Eye (tissue), 1 donor: ENCODE data around the gene POGLUT2.
"Not testable (repeated sequence)": the region's sequence is repeated elsewhere in the genome, so short reads cannot be mapped to it uniquely, and the experiment has no call there.

Source experiments
- DNase-seq: peaks from one replicate; pipeline ENCODE4 v3.0.0-alpha.2; 2015

The POGLUT2 gene

DNA sequence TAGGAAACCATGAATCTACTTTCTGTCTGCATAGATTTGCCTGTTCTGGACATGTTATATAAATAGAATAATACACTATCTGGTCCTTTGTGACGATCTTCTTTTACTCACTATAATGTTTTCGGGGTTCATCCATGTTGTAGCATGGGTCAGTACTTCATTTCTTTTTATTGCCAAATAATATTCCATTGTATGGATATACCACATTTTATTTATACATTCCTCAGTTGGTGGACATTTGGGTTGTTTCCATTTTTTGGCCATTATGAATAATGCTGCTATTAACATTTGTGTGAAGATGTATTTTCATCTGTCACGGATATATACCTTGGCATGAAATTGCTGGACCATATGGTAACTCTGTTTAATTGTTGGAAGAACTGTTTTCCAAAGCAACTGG is 6.9 kb upstream of the POGLUT2 start:
- no peak for DNase-seq

DNA sequence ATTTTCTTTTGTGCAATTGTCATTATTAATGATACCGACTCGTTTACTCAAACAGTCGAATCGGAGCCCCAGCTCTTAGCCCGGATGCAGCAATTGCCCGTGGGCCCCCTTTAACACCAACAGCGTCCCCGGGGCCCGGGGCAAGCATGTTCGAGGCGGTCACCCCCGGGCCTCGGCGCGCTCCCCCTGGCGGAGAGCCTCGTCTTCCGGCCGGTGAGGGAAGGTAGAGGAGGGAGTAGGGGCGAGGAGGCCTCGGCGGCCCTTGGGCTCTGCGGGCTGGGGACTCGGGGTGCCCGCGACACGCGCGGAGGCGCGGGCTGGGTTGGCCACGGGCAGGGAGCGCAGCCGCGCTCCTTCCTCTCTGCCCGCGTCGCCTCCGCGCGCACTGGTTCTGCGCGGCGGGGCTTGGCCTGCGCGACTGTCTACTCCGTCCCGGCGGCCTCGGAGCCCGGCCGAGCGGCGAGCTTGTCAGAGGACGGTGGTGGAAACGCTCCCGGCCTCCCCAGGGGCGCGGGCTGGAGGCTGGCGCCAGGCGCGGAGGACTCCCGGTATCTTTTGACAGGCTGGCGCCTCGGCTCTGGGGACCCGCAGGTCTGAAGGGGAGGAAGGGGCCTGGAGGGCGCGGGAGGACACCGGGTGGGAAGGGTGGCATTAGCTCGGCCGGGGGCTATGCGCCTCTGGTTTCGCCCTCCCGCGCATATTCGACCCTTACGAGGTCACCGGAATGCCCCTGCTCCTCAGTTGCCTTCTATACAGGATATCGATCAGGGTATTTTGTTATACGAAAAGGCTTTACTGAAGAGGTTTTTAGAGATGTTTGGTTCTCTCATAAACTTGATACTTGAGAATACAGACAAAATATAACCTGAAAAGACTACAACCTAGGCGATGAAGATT is 1.6 kb upstream of the POGLUT2 start:
- DNase-seq: peak; percentile 93

DNA sequence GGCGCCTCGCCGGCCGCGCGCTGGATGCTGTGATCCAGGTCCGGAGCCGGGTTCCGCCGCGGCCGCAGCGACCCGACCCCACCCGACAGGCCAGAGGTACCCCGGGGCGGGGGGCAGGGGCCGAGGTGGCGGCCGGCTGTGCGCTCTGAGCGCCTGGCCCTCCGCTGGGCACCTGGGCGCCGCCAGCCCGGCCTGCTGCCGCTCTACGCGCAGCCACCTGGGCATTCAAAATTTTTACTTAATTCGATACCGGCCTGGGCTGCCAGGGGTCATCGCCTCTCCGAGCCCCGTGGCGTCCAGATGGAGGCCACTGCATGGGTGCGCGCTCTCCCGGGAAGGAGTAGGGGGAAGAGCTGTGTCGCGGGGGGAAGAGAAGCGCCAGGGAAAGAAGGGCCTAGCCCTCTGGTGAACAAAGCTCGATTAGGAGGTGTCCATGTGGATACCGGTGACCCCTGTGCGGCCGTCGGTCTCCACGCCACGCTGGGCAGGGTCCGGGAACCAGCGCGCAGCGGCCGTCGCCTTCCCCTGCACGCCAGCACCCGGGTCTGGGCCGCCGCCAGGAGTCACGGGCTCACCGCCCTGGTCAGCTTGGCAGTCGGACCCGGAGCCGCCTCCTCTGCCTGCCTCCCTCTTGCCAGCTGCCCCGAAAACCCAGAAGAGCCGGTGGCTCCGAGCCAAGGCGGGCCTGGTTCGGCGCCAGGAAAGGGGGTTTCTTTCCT is 809 bp upstream of the POGLUT2 start:
- peak; percentile 75 for DNase-seq

DNA sequence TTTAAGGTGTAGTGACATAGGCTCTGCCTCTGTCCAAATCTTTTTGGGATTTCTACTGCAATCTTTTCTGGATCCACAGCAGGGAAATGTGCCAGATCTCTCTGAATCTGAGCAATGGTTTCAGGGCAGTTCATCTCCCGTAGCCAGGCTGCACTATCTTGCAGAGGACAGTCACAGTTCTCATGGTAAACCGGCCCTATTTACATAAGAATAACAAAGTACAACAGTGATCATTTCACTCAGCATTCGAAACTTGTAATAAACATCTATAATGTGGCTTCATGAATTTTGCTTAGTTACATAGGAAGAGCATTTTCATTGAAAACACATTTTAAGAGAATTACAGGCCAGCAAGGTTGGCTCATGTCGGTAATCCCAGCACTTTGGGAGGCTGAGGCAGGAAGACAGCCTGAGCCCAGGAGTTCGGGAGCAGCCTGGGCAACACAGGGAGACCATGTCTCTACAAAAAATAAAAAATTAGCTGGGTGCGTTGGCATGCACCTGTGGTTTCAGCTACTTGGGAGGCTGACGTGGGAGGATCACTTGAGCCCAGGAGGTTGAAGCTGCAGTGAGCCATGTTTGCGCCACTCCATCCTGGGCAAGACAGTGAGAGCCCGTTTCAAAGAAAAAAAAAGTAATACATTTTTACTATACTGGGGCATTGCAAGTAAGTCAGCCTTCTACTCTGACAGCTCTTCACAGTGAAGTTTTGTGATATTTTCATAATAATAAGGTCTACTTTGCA is 5.0 kb downstream of the POGLUT2 start:
- no peak for DNase-seq

DNA sequence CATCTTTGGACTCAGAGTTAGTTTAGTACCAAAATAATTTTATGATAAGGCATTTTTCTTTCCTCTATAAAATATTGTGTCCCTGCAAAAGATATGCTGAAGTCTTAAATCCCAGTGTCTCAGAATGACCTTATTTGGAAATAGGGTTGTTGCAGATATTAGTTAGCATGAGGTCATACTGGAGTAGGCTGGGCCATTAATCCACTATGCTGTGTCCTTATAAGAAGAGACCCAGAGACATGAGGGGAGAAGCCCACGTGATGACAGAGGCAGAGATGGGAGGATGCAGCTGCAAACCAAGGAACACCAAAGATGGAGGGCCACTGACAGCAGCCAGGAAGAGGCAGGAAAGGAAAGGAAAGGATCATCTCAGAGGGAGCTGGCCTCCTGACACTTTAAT is 6.4 kb downstream of the POGLUT2 start:
- DNase-seq: no peak

DNA sequence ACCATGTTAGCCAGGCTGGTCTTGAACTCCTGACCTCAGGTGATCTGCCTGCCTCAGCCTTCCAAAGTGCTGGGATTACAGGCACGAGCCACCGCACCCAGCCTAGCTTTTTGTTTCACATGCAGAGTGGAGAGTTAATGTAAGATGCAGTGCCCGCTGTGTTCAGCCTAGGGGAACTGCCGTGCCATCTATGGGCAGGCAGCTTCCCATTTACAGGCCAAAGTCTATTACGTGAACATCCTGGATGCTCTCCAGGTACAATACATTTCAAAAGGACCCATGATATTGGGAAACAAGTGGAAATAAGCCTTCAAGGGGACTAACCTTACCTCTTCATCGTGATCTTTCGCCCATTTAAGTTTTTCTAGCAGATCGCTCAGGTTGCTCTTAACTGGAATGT is 10.1 kb downstream of the POGLUT2 start:
- DNase-seq: no peak

DNA sequence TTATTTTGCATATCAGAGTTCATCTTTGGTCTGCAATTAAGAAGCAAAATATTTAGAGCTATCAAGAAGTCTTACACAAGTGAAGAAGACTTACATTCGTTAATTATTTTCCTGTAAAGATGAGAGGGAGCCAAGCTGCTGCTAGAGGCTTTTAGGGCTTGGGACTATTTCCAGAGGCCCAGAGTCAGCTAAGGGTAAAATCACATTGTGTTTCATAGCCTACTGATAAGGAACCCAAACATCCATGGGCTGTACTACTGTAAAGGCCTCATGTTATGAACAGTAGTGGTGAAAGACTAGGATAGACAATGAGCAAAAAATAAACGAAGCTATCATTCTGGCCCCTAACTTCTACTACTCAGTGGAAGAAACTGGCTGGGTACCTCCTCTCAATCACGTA is 14.3 kb downstream of the POGLUT2 start:
- no peak for DNase-seq

DNA sequence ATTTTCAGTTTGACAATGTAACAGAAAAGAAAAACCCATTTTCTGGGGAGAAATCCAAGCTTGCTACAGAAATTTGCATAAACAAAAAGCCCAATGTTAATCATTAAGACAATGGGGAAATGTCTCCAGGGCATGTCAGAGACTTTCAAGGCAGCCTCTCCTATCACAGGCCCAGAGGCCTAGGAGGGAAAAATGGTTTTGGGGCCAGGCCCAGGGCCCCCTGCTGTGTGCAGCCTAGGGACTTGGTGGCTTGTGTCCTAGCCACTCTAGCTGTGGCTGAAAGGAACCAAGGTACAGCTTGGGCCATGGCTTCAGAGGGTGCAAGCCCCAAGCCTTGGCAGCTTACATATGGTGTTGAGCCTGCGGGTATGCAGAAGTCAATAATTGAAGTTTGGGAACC is 17.2 kb downstream of the POGLUT2 start:
- no peak for DNase-seq

DNA sequence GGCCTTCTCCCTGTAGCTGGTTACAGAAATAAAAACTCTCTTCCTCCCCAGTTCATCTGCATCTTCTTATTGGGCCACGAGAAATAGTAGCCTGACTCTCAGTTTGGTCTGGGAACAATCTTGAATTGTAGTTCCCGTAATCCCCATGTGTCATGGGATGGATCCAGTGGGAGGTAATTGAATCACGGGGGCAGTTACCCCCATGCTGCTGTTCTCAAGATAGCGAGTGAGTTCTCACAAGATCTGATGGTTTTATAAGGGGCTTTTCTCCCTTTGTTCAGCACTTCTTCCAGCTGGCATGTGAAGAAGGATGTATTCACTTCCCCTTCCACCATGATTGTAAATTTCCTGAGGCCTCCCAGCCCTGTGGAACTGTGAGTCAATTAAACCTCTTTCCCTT is 18.1 kb downstream of the POGLUT2 start:
- not testable (repeated sequence) for DNase-seq

DNA sequence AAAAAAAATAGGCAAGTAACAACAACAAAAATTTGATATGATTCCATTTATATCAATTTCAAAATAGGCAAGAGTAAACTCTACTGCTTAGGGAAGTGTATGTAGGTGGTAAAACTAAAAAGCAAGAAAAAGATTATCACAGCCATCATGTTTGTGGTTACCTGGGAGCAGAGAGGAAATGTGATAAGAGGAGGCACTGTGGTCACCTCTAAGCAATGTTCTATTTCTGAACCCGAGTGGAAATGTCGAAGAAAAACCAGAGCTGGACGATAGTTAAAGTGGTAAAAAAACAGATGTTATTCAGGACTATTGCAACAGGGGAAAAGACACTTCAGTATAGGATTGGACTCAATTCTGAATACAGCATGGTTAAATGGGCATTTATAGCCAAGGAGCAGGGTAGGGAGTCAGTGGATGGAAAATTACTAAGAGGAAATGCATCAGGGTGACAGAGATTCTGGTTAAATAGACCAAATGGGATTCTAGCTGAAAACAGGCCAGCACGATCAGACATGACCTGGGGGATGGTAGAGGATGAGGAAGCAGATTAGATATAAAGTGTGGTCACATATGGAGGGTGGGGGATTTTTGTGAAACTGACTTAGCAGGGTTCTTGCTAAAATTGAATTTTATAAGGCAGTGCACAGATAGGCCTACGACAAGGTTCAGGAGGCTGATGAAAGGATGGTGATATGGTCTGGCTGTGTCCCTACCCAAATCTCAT is 19.2 kb downstream of the POGLUT2 start:
- no peak for DNase-seq

DNA sequence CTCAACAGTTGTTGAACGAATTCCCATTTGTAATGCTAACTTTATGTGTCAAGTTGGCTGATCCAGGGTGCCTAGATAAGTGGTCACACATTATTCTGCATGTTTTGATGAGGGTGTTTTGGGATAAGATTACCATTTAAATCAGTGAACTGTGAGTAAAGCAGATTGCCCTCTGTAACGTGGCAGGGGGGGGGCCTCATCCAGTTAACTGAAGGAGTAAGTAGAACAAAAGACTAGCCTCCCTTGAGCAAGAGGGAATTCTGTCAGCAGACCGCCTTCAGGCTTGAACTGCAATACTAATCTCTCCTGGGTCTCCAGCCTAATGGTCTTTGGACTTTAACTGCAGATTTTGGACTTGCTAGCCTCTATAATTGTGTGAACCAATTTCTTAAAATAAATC is 21.0 kb downstream of the POGLUT2 start:
- DNase-seq: no peak

DNA sequence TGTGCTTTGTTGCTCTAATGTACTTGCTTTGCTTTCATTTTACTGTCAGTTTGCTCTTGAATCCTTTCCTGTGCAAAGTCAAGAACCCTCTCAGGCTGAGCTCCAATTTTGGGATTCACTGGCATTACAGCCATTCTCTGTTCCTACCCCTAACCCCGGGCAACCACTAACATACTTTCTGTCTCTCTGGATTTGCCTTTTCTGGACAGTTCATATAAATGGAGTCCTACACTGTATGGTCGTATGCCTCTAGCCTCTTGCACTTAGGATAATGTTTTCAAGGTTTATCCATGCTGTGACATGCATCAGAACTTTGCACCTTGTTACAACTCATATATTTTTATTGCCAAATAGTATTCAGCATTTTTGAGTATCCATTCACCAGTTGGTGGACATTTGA is 22.5 kb downstream of the POGLUT2 start:
- no peak for DNase-seq

DNA sequence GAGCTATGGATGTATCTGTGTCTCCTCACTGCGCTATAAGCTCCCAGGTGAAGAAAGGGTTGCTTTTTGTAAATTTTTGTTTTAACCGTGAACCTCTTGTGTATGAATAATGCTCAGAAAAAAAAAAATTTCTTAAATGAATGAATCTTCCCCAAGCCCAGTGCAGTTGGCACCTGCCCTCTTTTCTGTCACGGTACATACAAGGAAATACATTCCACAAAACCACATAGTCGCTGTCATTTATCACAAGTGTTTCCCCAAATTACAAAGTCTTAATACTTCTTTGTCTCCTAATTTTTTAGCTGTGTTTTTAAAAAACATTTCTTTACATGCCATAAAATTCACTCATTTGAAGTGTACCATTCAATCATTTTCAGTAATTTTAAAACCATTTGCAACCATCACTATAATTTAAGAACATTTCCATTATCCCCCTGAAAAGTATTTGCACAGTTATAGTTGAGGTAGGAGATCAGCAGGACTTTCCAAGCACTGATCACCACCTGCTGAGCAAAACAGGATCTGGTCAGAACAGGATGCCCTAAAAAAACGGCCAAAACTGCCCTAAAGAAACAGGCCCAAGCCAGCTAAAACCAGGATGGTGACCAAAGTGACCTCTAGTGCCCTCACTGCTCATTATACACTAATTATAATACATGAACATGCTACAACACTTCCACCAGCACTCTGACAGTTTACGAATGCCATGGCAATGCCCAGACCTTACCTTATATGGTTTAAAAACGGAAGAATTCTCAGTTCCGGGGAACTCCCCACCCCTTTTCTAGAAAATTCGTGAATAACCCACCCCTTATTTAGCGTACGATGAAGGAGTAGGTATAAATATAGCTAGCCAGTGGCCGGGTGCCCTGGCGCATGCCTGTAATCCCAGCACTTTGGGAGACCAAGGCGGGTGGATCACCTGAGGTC is 23.9 kb downstream of the POGLUT2 start:
- DNase-seq: no peak

DNA sequence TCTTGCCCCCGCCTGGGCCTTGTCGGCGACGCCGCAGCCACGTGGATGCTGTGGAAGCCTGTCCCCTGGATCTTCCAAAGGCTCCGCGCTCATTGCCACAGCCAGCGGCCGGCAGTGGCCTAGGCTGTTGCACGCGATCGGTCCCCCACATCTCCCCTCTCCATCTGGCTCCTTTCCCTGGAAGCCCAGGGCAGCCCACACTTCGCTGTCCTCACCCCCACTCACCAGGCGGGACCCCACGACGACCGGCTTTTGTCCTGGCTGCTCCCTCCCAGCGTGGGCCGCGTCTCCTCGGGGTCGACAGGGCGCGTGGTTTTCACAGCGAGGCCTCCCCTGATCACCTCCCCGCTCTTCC is 24.6 kb downstream of the POGLUT2 start:
- no peak for DNase-seq

DNA sequence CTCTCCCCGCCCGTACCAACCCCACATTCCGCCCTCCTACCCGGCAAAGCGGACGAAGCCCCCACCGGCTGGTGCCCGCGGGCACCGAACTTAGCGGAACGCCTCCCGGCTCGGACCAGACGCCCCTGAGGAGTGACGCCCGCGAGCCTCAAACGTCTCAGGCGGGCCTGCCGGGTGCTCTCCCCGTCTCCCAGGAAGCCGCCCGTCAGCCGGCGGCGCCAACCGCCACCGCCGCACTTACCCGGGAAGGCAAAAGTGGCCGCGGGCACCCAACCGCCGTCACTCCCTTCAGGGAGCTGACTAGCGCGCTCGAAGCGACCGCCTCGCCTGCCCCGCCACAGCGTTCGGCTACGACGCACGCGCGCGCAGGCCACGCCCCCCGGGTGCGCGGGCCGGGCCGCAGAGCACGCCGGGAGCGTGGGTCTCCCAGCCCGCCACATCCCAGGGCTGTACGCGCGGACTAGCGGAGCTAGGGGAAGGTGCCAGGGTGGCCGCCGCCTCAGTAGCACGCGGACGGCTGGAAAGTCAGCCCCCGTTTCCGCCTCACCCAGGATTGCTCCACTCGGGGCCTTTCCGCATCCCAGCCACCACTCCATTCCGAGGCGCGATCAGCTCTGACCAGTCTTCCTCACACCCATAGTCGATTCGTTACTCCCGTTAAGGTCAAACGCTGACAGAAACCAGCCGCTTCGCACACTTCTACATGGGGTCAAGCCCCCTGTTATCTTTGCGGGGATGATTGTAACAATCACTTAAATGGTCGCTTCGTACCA is 25.1 kb downstream of the POGLUT2 start, which contains the start of gene TEX30:
Gene TEX30 (minus strand): TSS at position 346 of the 773 bp plus-strand sequence. CDS start 3,760 bp downstream, outside the sequence.
- DNase-seq: peak; percentile 95

DNA sequence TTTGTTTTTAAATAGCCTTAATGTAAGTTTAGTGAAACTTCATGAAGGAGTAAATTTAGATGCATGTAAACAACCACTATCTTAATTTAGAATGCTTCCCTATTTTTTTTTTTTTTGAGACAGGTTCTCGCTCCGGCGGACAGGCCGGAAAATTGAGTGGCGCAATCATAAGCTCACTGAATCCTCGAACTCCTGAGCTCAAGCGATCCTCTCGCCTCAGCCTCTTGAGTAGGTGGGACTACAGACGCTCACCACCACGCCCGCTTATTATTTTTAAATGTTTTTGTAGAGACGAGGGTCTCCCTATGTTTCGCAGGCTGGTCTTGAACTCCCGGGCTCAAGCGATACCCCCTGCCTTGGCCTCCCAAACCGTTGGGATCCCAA is 26.7 kb downstream of the POGLUT2 start:
- no peak for DNase-seq

DNA sequence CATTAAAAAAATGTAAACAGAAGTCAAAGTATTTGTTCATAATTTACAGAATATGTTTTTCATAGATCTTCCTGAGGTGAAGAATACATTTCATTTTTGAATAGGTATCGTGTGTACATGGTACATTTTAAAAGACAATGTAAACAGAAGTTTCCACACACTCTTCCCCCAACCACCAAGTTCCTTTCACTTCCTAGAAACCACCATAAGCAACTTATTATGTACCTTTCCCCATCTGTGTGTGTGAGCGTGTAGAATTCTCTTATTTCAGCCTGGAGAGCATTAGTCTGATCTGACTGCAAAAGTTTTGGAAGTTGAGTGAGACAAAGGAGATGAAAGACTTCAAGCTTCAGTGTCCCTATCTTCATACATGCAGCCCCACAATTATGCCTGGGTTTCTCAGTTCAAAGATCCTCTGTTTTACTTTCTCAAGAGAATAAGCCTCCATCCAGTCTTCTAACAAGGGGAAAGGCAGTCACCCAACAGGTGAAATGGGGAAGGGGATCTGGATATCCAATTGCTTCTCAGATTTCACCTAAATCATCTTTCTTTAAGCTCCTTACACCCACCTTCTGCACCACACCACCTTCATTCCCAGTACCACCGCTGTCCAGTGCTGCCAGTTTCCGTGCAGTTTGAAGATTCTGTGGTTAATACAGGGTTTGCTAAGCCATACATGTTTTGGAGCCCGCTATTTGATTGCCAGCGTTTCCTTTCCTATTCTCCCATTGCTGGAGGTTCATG is 27.3 kb downstream of the POGLUT2 start:
- DNase-seq: no peak

DNA sequence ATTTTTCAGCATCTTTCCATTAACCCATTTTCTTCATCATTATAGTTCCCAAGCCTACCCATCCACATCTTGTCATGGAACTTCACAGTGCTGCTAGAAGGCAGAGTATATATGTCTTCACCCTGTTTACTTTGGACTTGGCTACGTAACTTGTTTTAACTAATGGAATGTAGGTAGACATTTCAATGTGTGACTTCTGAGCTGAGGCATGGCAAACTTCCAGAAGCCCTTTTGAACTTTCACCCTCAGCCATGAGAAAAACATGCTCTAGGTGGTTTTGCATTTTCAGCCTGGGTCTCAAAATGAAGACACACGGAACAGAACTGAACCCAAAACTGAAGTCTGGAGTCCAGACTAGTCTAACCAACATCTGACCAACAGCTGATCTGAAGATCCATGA is 28.3 kb downstream of the POGLUT2 start:
- DNase-seq: no peak

DNA sequence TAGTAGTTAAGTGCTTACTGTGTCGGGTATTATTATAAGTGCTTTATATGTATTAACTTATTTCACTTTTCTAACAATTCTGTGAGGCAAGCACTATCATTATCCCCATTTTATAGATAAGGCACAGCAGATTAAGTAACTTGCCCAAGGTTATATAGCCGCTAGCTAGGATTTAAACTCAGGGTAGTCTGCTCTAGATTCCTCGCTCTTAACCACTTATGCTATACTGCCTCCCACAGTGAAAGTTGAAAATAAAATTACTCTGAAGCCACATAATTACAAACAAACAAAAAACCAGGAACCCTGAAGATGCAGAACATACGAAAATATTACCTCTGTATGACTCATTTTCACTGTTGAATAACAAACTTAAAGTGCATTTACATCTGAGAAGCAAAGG is 29.1 kb downstream of the POGLUT2 start:
- DNase-seq: no peak

DNA sequence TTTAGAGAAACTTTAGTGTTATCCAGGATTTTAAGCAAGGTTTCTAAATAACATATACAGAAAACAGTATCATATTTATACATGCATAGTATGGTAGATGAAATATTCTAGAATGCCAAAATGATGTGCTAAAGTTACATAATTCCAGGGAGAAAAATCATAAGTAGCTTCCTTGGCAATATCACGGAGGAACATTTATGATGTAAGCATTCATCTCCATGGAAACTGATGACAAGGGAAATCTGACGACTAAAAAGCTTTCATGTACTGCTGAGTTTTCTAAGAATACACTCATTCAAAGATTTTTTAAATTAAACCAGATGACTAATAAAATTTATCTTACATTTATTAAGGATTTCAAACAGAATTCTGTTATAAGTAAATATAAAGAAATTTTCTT is 29.9 kb downstream of the POGLUT2 start:
- DNase-seq: peak; percentile 11
